GM18861 (cell line): ENCODE data around the gene CDK5RAP3.
A peak's percentile ranks its signal among the peaks of the same experiment; 100 is the strongest.

Experiments
- ATAC-seq: cut with Tn5 transposase; IDR thresholded peaks from one replicate; pipeline ENCODE4 v1.9.1; 2021; ENCODE audit not compliant: unreplicated experiment

Gene CDK5RAP3

GRCh38 chr17:48022901-48023300, 52.0 kb downstream of the CDK5RAP3 start:
- no peak for ATAC-seq

GRCh38 chr17:48023400-48024148, 52.7 kb downstream of the CDK5RAP3 start:
- no peak for ATAC-seq

DNA sequence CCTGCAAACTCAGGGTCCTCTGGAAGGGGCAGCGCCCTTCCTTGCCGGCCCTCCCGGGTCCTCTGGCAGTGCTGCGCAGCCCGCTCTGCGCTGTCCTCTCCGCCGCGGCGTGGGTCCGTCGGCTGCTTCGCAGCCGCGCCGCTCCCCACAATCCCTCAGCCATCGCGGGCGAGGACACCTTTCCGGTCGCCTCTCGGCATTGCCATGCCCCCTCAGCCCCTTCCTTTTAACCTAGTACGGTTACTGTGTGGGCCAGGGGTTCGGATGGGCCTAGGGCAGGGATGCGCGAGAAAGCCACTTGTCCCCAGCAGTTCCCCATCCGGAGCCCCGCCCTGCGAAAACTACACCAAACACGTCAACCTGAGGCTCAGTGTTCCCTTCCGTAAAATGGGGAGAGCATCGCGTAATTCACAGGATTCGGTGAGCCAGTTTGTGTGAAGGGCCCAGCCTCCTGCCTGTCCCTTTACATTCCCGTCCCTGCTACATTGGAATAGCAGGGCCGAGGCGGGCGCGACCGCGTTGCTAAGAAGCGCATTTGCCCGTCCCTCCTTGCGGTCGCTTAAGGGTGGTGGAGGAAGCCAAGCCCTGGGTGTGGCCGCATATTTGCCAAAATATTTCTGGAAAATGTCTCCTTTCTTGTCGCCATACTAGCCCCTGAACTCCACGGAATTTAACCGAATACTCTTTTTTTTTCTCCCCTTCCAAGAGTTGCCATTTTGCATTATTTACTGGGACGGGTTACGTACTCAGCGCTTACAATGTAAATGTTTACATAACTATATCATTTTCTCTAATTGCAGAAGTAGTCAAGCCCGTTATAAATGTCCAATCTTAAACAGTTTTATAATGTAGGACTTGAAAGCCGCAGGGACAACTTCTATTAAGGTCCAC, 53.5 kb downstream of the CDK5RAP3 start:
- no peak for ATAC-seq

- ATAC-seq: peak; percentile 72
Measured at GRCh38 chr17:48025040-48025903, 54.4 kb downstream of the CDK5RAP3 start.

DNA sequence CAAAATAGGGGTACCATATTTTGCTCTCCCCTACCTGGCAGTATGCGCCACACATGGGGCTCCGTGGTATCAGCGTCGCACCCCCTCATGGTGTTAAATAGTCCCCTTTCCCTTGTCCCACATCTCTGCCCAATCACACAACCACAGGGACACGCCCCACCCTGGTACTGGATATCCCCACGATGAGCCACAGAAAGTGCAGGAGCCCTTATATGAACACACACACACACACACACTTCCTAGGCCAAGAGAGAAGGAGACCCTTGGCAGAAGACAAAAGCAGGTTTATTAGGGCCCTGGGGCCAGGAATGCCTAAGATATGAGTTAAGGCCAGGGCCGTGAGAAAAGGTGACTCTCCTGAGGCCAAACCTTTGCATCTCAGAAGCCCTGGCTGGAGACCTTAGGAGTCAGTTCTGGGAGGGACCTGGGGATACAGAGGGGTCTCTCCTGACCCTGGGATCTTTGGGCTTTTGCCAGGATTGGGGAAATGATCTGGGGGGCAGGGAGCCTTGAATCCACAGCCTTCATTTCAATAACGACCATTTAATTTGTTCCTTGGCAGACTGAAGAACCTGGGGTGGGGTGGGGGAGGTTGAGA, 55.1 kb downstream of the CDK5RAP3 start:
- ATAC-seq: no peak

- ATAC-seq: no peak
Measured at GRCh38 chr17:48026502-48027321, 55.8 kb downstream of the CDK5RAP3 start.

DNA sequence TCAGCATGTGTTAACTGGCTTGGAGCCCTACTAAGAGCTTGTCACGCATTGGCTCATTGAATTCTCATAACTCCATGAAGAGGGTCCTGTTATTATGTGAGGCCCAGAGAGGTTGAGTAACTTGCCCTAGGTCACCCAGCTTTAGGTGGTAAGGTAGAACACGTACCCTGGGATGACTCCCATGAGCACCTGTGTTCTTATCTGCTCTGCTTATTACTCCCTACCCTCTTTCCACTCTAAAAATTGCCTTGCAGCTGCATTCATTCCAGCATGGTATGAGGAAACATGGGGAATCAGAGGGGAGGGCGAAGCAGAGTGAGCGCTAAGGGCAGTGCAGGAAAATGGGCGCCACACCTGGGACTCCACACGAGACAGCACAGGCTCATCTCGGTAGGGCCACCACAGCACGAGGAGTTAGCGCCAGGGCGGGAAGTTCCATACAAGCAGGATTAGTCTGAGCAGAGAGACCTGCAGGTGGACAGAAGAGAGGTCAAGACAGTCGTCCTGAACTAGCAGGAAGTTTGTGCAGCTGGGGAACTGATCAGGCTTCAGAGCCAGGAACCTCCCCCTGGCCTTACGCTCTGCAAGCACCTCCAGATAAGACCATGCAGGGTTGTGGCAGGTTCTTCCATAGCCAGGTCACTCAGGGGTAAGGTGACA, 56.5 kb downstream of the CDK5RAP3 start:
- ATAC-seq: no peak

DNA sequence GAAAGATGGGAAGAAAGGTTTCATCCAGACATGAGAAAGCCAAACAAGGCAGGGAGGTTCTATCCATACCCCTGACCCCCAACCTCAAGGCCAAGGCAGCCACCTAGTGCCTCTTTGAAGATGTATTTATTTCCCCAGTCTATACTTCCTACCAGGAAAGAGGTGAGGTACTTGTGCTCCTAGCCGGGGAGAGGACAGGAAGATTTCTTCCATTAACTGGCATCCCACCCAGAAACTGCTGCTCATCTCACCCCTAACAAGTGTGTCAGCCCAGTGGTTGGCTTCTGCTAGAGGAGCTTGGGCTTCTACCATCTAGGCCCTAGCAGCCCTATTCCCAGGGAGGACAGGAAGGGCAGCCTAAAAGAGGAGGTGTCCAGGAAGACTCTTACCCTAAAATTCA, 57.8 kb downstream of the CDK5RAP3 start:
- ATAC-seq: no peak

DNA sequence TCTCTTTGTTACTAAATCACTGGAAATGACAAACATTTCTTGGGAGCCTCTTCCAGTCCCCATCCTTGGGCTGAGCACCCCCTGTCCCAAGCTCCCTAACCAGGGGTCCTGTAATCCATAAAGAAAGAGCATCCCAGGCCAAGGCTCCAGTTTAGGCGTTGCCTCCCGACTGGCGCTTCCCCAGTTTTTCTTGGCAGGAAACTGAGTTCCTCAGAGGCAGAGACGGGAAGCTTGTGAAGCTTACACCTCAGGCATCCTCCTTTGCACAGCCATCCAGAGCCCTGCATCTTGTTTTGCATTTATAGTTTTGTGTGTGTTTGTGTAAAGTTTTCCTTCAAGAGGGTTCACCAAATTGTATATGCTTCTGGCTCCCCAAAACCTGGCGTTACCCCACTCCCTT, 59.6 kb downstream of the CDK5RAP3 start:
- ATAC-seq: no peak
